Sigmoid colon (tissue), 7 donors: Measurements from ENCODE around the gene ARMH1. TPM values are rescaled to one million over a fixed set of nuclear protein-coding genes. Genes with fewer than 3 reads are reported as not detected.
"Not testable (repeated sequence)": the region's sequence is repeated elsewhere in the genome, so short reads cannot be mapped to it uniquely, and the experiment has no call there.

Experiments used
- DNase-seq: peaks from one replicate; pipeline ENCODE4 v3.0.0-alpha.2; 2019
- H3K27ac ChIP-seq, 4 donors: fragments of 200-600 bp; sonication (generic); one replicate each; pipeline ENCODE4 v1.5.1; 2016 to 2019; ENCODE audit warnings: mild to moderate bottlenecking in 1 of 4
- H3K27me3 ChIP-seq, 3 donors: fragments of 200-600 bp; sonication (generic); one replicate each; pipeline ENCODE4 v1.5.1; 2019; ENCODE audit warnings: mild to moderate bottlenecking in 1 of 3
- H3K36me3 ChIP-seq, 4 donors: fragments of 200-600 bp; sonication (generic); one replicate each; pipeline ENCODE4 v1.5.1; 2016 to 2019
- H3K4me1 ChIP-seq, 4 donors: fragments of 200-600 bp; sonication (generic); one replicate each; pipeline ENCODE4 v1.5.1; 2017 to 2019
- H3K4me3 ChIP-seq, 4 donors: fragments of 200-600 bp; sonication (generic); one replicate each; pipeline ENCODE4 v1.5.1; 2017 to 2019; ENCODE audit warnings: mild to moderate bottlenecking in 2 of 4, moderate library complexity in 1 of 4
- H3K9me3 ChIP-seq, 4 donors: fragments of 200-600 bp in 3 of 4; sonication (generic) in 3 of 4; one replicate each; pipeline versions ENCODE4 v1.5.1 to v1.6.1; 2013 to 2019
- CTCF ChIP-seq, 4 experiments: fragments of 450-650 bp in 3 of 4; fragments of 200-600 bp in 1 of 4; IDR thresholded peaks; one replicate each; pipeline ENCODE4 v1.5.1; 2016 to 2019; ENCODE audit warnings: antibody characterized with exemption in 4 of 4, mild to moderate bottlenecking in 3 of 4, moderate library complexity in 2 of 4
- EP300 ChIP-seq, 4 donors: sonication (generic); formaldehyde crosslinking; IDR thresholded peaks; one replicate each; pipeline ENCODE4 v1.6.1; 2017; ENCODE audit warnings: antibody characterized with exemption in 4 of 4
- POLR2A ChIP-seq, 2 donors: fragments of 450-650 bp; IDR thresholded peaks; one replicate each; pipeline ENCODE4 v1.6.1; 2016; ENCODE audit warnings: antibody characterized with exemption in 2 of 2, mild to moderate bottlenecking in 2 of 2, moderate library complexity in 2 of 2
- POLR2AphosphoS5 ChIP-seq, 4 donors: sonication (generic); formaldehyde crosslinking; IDR thresholded peaks; one replicate each; pipeline ENCODE4 v1.6.1; 2017; ENCODE audit warnings: antibody characterized with exemption in 4 of 4
- WGBS, 2 donors: extraction: QIAGEN DNeasy Blood & Tissue Kit; methylation state at CpG; one replicate each; pipeline ENCODE4 v1.1.7; 2013; 5-methylcytosine and 5-hydroxymethylcytosine counted together
- intact Hi-C: fragments of 100-400 bp; cut with DNase I; formaldehyde crosslinking; loops from one replicate; pipeline ENCODE4 v1.15.1; 2023
- polyA plus RNA-seq, 3 donors: library from polyadenylated mRNA; stranded (reverse); fragments of 200-250 nt; gene quantifications; one replicate each; pipeline ENCODE4 v1.2.3, GENCODE V29; 2013
- total RNA-seq, 4 donors: library from RNA; depleted of rRNA; stranded (reverse); fragments of >200 nt; gene quantifications; one replicate each; pipeline ENCODE4 v1.1.0, GENCODE V29; 2016
- donor health status: healthy with polysubstance abuse.
- donor health status: Bipolar disorder and iron deficiency.
- donor health status: healthy.

ARMH1 gene
- total and polyA plus RNA-seq, 7 donors = 0.33 to 23.0 (median 1.3) TPM; not detected in 3

- Histone ChIP-seq H3K27ac (no peak overlapping the region), H3K4me3 (no peak overlapping the region), H3K4me1 (no peaks in the 10 kb centered on the region), H3K9me3 (no peaks in the 10 kb centered on the region), H3K27me3 (no peaks in the 10 kb centered on the region), H3K36me3 (no peaks in the 10 kb centered on the region)
- intact Hi-C loops = no loop called here
- no peak for TF ChIP-seq POLR2AphosphoS5 (IDR thresholded peaks at IDR 0.05)
- TF ChIP-seq EP300 (IDR thresholded peaks at IDR 0.05) = no peak
- TF ChIP-seq POLR2A (IDR thresholded peaks at IDR 0.05) = no peak
- TF ChIP-seq CTCF (IDR thresholded peaks at IDR 0.05) = no peak
- no peak for DNase-seq
- 93% methylated on average over 3 of the region's 3 CpGs for WGBS, 2 donors
Observed at GRCh38 chr1:44696101-44696500, 21.6 kb downstream of the ARMH1 start.

- intact Hi-C loops = no loop called here
- no peak for DNase-seq
- 64 to 79% methylated on average over 7 of the region's 7 CpGs for WGBS, 2 donors
- no peaks in the 10 kb centered on the region for H3K27me3 ChIP-seq
- H3K4me1 ChIP-seq = no peaks in the 10 kb centered on the region
- H3K9me3 ChIP-seq = no peaks in the 10 kb centered on the region
- no peaks in the 10 kb centered on the region for H3K36me3 ChIP-seq
- H3K4me3 ChIP-seq = no peak overlapping the region
- H3K27ac ChIP-seq = no peak overlapping the region
- no peak for TF ChIP-seq POLR2AphosphoS5 (IDR thresholded peaks at IDR 0.05)
- no peak for TF ChIP-seq EP300 (IDR thresholded peaks at IDR 0.05)
- no peak for TF ChIP-seq CTCF (IDR thresholded peaks at IDR 0.05)
- TF ChIP-seq POLR2A (IDR thresholded peaks at IDR 0.05) = no peak
Observed at GRCh38 chr1:44696789-44697345, 22.4 kb downstream of the ARMH1 start.

- Histone ChIP-seq H3K27me3 (no peaks in the 10 kb centered on the region), H3K4me3 (no peak overlapping the region), H3K9me3 (no peaks in the 10 kb centered on the region), H3K27ac (no peak overlapping the region), H3K36me3 (no peaks in the 10 kb centered on the region), H3K4me1 (no peaks in the 10 kb centered on the region)
- intact Hi-C loops = no loop called here
- WGBS, 2 donors = 82 to 95% methylated on average over 3 of the region's 3 CpGs
- DNase-seq = no peak
- TF ChIP-seq EP300 (IDR thresholded peaks at IDR 0.05) = no peak
- TF ChIP-seq POLR2AphosphoS5 (IDR thresholded peaks at IDR 0.05) = no peak
- no peak for TF ChIP-seq POLR2A (IDR thresholded peaks at IDR 0.05)
- TF ChIP-seq CTCF (IDR thresholded peaks at IDR 0.05) = no peak
Observed at GRCh38 chr1:44698138-44698537, 23.6 kb downstream of the ARMH1 start.

- H3K4me1 ChIP-seq, DNase-seq, H3K27me3 ChIP-seq, H3K36me3 ChIP-seq, H3K27ac ChIP-seq, H3K9me3 ChIP-seq, H3K4me3 ChIP-seq, intact Hi-C loops: not testable (repeated sequence)
- WGBS, 2 donors = 90 to 92% methylated on average over 9 of the region's 9 CpGs
Observed at GRCh38 chr1:44699375-44699774, 24.9 kb downstream of the ARMH1 start.

- Histone ChIP-seq H3K36me3 (no peaks in the 10 kb centered on the region), H3K4me3 (no peak overlapping the region), H3K27ac (no peak overlapping the region), H3K9me3 (no peaks in the 10 kb centered on the region), H3K27me3 (no peaks in the 10 kb centered on the region), H3K4me1 (no peaks in the 10 kb centered on the region)
- WGBS, 2 donors = 86 to 90% methylated on average over 1 of the region's 1 CpG
- intact Hi-C loops = no loop called here
- TF ChIP-seq POLR2AphosphoS5 (IDR thresholded peaks at IDR 0.05) (no peak), POLR2A (IDR thresholded peaks at IDR 0.05) (no peak)
- DNase-seq = no peak
Observed at GRCh38 chr1:44700573-44700972, 26.1 kb downstream of the ARMH1 start.

- H3K4me1 ChIP-seq = no peaks in the 10 kb centered on the region
- DNase-seq = no peak
- H3K9me3 ChIP-seq = no peaks in the 10 kb centered on the region
- no peaks in the 10 kb centered on the region for H3K36me3 ChIP-seq
- no peak overlapping the region for H3K27ac ChIP-seq
- no peaks in the 10 kb centered on the region for H3K27me3 ChIP-seq
- intact Hi-C loops = no loop called here
- no peak overlapping the region for H3K4me3 ChIP-seq
- TF ChIP-seq POLR2A (IDR thresholded peaks at IDR 0.05) (no peak), CTCF (IDR thresholded peaks at IDR 0.05) (no peak), EP300 (IDR thresholded peaks at IDR 0.05) (no peak), POLR2AphosphoS5 (IDR thresholded peaks at IDR 0.05) (no peak)
- 78 to 86% methylated on average over 7 of the region's 7 CpGs for WGBS, 2 donors
Observed at GRCh38 chr1:44701141-44701573, 26.6 kb downstream of the ARMH1 start.
